GM21786 (cell line): ENCODE results near the gene ATP5F1E.
"Not testable (repeated sequence)": the region's sequence is repeated elsewhere in the genome, so short reads cannot be mapped to it uniquely, and the experiment has no call there.

Experiments
- ATAC-seq: cut with Tn5 transposase; IDR thresholded peaks from one replicate; pipeline ENCODE4 v1.9.1; 2021; ENCODE audit not compliant: unreplicated experiment

Gene ATP5F1E

GRCh38 chr20:59043698-59044097, 11.6 kb upstream of the ATP5F1E start:
- no peak for ATAC-seq

DNA sequence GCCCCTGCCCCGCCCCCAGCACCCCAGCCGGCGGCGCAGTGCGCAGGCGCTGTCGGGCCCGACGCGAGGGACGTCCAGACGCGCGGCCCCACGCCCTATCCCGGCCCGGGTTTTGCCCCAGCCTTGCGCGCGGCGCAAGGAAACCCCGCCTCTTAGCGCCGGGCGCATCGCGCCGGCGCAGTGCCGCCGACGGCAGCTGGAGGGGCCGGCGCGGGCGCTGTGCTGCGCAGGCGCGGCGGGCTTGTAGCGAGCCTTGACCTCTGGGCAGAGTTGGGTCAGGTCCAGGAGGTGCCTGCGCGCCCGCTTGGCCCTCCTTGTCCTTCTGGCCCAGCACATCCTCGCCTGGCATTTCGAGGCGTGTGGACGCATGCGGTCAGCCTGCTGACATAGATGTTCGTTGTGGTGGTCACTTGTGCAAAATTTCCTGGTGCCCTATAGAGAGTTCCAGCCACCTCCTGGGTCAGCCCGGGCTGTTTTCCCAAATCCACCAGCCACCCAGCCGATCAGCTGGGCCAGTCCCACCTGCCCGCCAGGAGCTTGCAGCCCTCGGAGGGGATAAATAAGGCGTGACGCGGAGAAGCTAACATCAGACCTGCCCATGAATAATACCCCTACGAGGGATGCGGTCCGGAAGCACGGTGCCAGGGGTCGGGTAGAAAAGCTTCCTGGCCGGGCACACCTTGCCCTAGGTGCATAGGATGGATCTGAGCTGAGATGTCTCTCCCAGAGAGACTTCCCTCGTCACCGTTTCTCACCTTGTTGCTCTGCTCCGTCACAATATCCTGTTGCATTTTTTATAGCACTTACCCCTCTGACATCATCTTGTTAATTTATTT, 10.9 kb upstream of the ATP5F1E start:
- ATAC-seq: peak; percentile 90

GRCh38 chr20:59042151-59042795, 10.1 kb upstream of the ATP5F1E start, which contains the start of gene PRELID3B:
TSS of gene PRELID3B (minus strand) at chr20:59042786. CDS start at chr20:59042730, 56 bp downstream.
- peak; percentile 34 for ATAC-seq

DNA sequence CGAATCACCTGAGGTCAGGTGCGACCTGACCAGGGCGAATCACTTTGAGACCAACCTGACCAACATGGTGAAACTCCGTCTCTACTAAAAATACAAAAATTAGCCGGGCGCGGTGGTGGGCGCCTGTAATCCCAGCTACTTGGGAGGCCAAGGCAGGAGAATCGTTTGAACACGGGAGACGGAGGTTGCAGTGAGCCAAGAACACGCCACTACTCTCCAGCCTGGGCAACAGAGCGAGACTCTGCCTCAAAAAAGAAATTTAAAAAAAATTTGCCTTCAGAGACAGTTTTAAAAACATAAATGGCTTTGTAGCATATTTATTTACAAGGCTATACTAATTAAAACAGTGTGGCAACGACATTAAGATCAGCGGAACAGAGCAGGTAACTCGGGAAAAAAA, 9.4 kb upstream of the ATP5F1E start:
- ATAC-seq: not testable (repeated sequence)

DNA sequence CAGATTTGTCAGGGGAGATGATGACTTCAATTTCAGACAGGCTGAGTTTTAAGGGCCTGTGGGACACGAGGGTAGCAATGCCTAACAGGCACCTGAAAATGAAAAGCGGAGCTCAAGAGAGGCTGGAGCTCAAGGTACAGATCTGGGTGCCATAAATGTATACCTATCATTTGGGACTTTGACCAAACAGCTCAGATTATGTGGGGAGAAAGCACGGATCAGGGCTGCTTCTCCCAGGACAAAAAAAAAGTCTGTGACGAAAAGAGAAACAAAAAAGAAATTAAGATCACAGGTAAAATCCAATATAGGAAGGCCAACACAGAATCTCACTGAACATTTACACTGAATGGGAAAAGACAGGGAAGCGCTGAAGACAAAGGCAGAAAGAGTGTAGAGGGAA, 8.5 kb upstream of the ATP5F1E start:
- no peak for ATAC-seq

GRCh38 chr20:59039233-59039632, 7.1 kb upstream of the ATP5F1E start:
- ATAC-seq: no peak

DNA sequence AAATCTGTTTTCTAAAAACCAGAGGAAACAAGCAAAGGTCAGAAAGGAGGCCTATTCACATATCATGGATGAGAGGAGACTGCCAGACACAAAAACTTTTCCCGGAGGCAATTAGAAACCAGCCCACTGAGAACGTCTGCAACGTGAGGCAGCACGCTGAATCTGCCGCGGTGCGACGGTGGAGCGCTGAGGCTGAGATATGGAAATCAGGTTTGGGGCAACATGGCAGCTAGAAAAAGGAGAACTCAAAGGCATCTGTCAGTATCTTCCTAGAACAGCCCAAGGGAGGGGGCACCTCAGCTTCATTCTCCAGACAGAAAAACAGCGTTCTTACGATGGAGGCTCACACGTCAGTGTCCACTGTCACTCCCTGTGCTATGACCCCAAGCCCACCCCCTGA, 5.3 kb upstream of the ATP5F1E start:
- ATAC-seq: no peak

GRCh38 chr20:59035381-59035780, 3.2 kb upstream of the ATP5F1E start:
- ATAC-seq: no peak

- no peak for ATAC-seq
Measured at GRCh38 chr20:59033616-59034165, 1.6 kb upstream of the ATP5F1E start.

DNA sequence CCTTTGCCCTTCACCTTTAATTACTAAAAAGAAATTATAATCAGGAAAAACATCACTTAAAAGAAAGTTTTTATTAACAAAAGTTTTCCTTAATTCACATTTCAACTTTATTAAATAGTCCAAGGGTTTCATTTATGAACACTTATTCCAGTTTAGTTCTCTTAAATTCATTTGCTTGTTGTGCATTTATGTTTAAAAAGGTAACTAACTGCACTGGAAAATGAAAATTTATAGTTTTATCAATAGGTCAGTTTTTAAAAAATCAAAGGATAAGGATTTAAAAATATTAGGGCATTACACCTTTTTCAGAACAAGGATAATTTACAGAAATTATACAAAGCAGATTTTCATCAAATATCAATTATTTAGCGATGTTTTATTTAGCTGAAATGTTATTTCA, 958 bp upstream of the ATP5F1E start:
- ATAC-seq: no peak

DNA sequence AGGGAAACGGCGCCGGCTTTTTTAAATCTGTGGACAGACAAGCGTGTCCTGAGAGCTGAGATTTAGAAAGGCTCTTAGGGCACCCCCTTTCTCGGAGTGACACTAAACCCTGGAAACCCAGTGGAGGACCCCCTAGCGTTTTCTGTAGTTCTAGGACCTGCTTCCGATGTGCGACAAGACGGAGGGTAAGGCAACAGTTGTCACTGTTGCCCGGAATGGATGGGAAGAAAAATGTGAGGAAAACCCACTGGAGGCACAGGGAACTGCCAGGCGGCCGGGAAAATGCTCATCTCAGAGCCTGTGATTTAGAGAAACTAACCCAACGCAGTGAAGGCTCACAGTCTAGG, 551 bp upstream of the ATP5F1E start:
- ATAC-seq: no peak

DNA sequence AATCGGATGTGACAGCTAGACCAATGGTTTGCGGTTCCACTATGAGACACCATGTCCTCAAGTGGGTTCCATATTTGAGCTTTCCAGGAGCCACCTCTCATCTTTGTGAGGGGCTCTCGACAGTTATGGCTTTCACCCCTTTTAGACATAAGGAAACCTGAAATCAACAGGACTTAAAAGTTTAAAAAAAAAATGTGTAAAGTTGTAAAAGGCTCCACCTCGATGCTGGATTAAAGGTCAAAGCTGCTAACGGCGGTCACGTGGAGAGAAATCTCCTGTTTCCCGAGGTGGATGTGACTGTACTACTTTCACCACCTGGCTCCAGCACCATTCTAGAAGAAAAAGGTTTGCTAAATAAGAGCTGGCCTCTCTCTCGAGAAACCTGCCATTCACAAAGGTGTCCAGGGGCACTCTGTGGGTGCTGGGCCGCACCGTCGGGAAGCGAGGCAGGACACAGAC, 542 bp downstream of the ATP5F1E start:
- no peak for ATAC-seq

DNA sequence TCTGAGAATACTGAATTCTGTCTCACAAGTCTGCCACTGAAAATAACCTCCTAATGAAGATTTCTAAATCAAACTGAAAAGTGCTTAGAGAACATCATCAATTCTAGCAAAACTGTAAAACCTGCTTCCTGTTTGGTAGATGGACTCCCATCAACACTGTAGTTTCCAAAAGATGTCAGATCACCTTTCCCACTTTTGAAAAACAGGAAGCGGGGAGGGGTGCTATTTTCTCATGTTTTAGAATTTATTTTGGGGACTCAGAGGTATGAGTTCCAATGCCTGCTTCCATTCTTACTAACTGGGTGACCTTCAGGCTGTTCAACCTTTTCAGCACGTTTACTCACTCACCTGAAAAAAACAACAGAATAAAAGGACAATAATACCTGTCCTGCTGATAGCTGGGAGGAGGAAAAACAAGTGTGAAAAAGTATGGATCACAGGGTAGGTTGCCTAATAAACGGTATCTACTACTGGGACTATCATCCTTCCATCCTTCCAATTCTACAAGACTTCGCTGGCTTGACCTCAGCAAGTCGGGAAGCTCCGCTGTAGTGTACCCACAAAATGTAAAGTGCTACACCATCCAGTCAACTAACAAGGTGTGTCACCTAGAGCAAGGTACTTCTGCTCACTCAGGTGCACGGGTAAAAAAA, 1.1 kb downstream of the ATP5F1E start:
- ATAC-seq: no peak

GRCh38 chr20:59028812-59029211, 3.3 kb downstream of the ATP5F1E start:
- no peak for ATAC-seq

DNA sequence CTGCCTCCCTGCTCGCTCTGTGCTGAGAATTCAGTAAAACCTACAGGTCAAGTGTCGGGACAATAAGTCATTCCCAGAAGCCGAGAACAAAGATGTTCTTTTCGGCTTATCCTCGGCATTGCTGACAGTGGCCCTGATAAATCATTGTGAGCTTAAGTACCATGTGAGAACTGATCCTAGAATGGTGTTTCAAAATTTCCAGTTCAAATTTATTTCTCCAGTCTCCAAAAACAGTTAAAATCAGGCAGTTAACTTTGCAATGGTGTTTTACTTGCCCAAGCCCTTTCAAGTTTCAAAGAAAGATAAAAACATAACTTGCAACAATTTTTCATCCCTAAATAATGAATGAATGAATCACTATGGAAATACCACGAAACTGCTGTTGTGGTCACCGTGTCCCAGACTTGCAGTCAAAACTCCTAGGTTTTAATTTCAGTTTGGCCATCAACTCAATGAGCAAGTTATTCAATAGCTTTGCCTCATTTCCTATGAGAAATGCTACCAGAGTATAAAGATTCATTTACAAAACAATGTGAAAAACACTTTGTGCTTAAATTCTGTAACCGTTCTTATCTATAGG, 4.3 kb downstream of the ATP5F1E start:
- ATAC-seq: no peak

- no peak for ATAC-seq
Measured at GRCh38 chr20:59026904-59027740, 5.0 kb downstream of the ATP5F1E start.

DNA sequence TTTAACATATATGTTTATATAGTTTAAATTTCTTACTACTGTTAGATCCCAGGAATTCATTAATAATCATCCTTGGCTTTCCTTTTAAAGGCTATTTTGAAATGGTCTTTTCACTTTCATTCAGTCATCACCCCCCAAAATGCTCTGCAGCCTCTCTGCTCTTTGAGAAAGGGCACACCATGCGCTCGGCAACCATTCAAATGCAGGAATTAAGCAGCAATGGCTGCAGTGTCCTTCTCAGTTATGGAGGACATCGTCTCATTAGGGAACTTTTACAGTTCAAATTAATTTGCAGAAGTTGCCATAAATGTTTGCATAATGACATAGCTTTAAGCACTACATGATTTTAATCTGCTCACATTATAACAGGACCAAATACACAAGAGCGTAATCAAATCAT, 6.6 kb downstream of the ATP5F1E start:
- ATAC-seq: no peak

GRCh38 chr20:59025086-59025485, 7.0 kb downstream of the ATP5F1E start:
- ATAC-seq: no peak

GRCh38 chr20:59024111-59024530, 8.0 kb downstream of the ATP5F1E start:
- ATAC-seq: no peak

- ATAC-seq: no peak
Measured at GRCh38 chr20:59023616-59024015, 8.5 kb downstream of the ATP5F1E start.
